Type B pancreatic cell (in vitro differentiated cells): Measurements from ENCODE around the gene TMEM163. TPM values are rescaled to one million over a fixed set of nuclear protein-coding genes. Genes with fewer than 3 reads are reported as not detected.

Source experiments
- DNase-seq: peaks from one replicate; pipeline ENCODE4 v3.0.0; 2021; ENCODE audit warnings: mixed read lengths; ENCODE audit not compliant: unreplicated experiment; ENCODE audit errors: extremely low spot score
- H3K27ac Mint-ChIP-seq: 2 replicates; pipeline ENCODE4 v1.8.0; 2021; ENCODE audit warnings: mild to moderate bottlenecking, mixed read lengths
- H3K27me3 Mint-ChIP-seq: 2 replicates; pipeline ENCODE4 v1.8.0; 2021; ENCODE audit warnings: mixed read lengths
- H3K36me3 Mint-ChIP-seq: 2 replicates; pipeline ENCODE4 v1.8.0; 2021; ENCODE audit warnings: mixed read lengths
- H3K4me1 Mint-ChIP-seq: one replicate; pipeline ENCODE4 v1.8.0; 2021; ENCODE audit warnings: mixed read lengths; ENCODE audit not compliant: unreplicated experiment
- H3K4me3 Mint-ChIP-seq: 2 replicates; pipeline ENCODE4 v1.8.0; 2021; ENCODE audit warnings: mild to moderate bottlenecking, mixed read lengths
- H3K9me3 Mint-ChIP-seq: 2 replicates; pipeline ENCODE4 v1.8.0; 2021; ENCODE audit warnings: mixed read lengths
- CTCF ChIP-seq: fragments of 200-600 bp; sonication (generic); conservative IDR thresholded peaks from 2 replicates; pipeline ENCODE4 v1.5.0; 2021; ENCODE audit warnings: antibody characterized with exemption, mild to moderate bottlenecking
- total RNA-seq: library from RNA; stranded (reverse); gene quantifications from 2 replicates; pipeline ENCODE4 v1.2.1, GENCODE V29; 2021; ENCODE audit warnings: low replicate concordance

TMEM163 gene
- total RNA-seq, 1 donor from 2014 or later: 4.0 TPM

- Mint-ChIP-seq H3K36me3 (no peaks in the 10 kb centered on the region), H3K9me3 (no peaks in the 10 kb centered on the region), H3K4me1 (peaks cover 5% of the 10 kb centered on the region), H3K4me3 (no peak overlapping the region), H3K27ac (no peak overlapping the region), H3K27me3 (peaks cover 4% of the 10 kb centered on the region)
- DNase-seq: no peak
- no peak for TF ChIP-seq CTCF
Measured at GRCh38 chr2:134522496-134523455, 196.0 kb downstream of the TMEM163 start.

GRCh38 chr2:134518101-134518500 lies 200.7 kb downstream of the TMEM163 start:
- no peaks in the 10 kb centered on the region for H3K27me3 Mint-ChIP-seq
- H3K9me3 Mint-ChIP-seq: no peaks in the 10 kb centered on the region
- TF ChIP-seq CTCF: no peak
- no peak for DNase-seq
- no peak overlapping the region for H3K27ac Mint-ChIP-seq
- H3K4me3 Mint-ChIP-seq: no peak overlapping the region
- peaks cover 4% of the 10 kb centered on the region for H3K4me1 Mint-ChIP-seq
- no peaks in the 10 kb centered on the region for H3K36me3 Mint-ChIP-seq

GRCh38 chr2:134515137-134515536 lies 203.7 kb downstream of the TMEM163 start:
- no peak for DNase-seq
- TF ChIP-seq CTCF: no peak
- Mint-ChIP-seq H3K9me3 (no peaks in the 10 kb centered on the region), H3K27ac (no peak overlapping the region), H3K27me3 (no peaks in the 10 kb centered on the region), H3K36me3 (no peaks in the 10 kb centered on the region), H3K4me1 (no peaks in the 10 kb centered on the region), H3K4me3 (no peak overlapping the region)

GRCh38 chr2:134513465-134513804 lies 205.4 kb downstream of the TMEM163 start:
- Mint-ChIP-seq H3K4me1 (no peaks in the 10 kb centered on the region), H3K36me3 (no peaks in the 10 kb centered on the region), H3K27ac (no peak overlapping the region), H3K9me3 (no peaks in the 10 kb centered on the region), H3K27me3 (no peaks in the 10 kb centered on the region), H3K4me3 (no peak overlapping the region)
- no peak for DNase-seq
- TF ChIP-seq CTCF: no peak

GRCh38 chr2:134512734-134513464 lies 205.9 kb downstream of the TMEM163 start:
- H3K4me1 Mint-ChIP-seq: no peaks in the 10 kb centered on the region
- TF ChIP-seq CTCF: no peak
- no peaks in the 10 kb centered on the region for H3K27me3 Mint-ChIP-seq
- H3K9me3 Mint-ChIP-seq: no peaks in the 10 kb centered on the region
- no peaks in the 10 kb centered on the region for H3K36me3 Mint-ChIP-seq
- H3K4me3 Mint-ChIP-seq: no peak overlapping the region
- H3K27ac Mint-ChIP-seq: no peak overlapping the region
- DNase-seq: no peak
